ENCODE measurements around the gene CHCHD3. TPM values are rescaled to one million over a fixed set of nuclear protein-coding genes. Genes with fewer than 3 reads are reported as not detected.

The CHCHD3 gene
- total RNA-seq, 2 donors from 2014 or later: 50.9 to 52.7 TPM

GRCh38 chr7:132745510-132745909, 336.4 kb downstream of the CHCHD3 start:
- intact Hi-C loops (cut with DNase I): no loop called here
- no peak for DNase-seq (ENCODE audit: low spot score)

- intact Hi-C loops (cut with DNase I): no loop called here
Measured at GRCh38 chr7:132743974-132744373, 337.9 kb downstream of the CHCHD3 start.

GRCh38 chr7:132742189-132742612, 339.7 kb downstream of the CHCHD3 start:
- intact Hi-C loops (cut with DNase I): no loop called here
- DNase-seq (ENCODE audit: low spot score): peak; percentile 84

More at GRCh38 chr7:132743974-132744373, 337.9 kb downstream of the CHCHD3 start:
- no peak for DNase-seq (ENCODE audit: low spot score)

- intact Hi-C loops (cut with DNase I): no loop called here
- DNase-seq (ENCODE audit: low spot score): no peak
Measured at GRCh38 chr7:132740176-132740575, 341.7 kb downstream of the CHCHD3 start.

GRCh38 chr7:132739271-132739955, 342.5 kb downstream of the CHCHD3 start:
- peak; percentile 84 for DNase-seq (ENCODE audit: low spot score)
- intact Hi-C loops (cut with DNase I): no loop called here

GRCh38 chr7:132738254-132738653, 343.6 kb downstream of the CHCHD3 start:
- intact Hi-C loops (cut with DNase I): no loop called here

GRCh38 chr7:132735476-132735875, 346.4 kb downstream of the CHCHD3 start:
- no peak for DNase-seq (ENCODE audit: low spot score)
- intact Hi-C loops (cut with DNase I): no loop called here

More at GRCh38 chr7:132738254-132738653, 343.6 kb downstream of the CHCHD3 start:
- DNase-seq (ENCODE audit: low spot score): no peak

Other genes with a start within 250 kb of the CHCHD3 start
- 10 to 100 TPM; 66.0 to 70.6 TPM for gene EXOC4, start 171.0 kb upstream of the CHCHD3 start, total RNA-seq

All from posterior vena cava (tissue), 2 donors.